HG03558 (cell line): ENCODE results near the gene CROCC.
"Not testable (repeated sequence)": the region's sequence is repeated elsewhere in the genome, so short reads cannot be mapped to it uniquely, and the experiment has no call there.

Source experiments
- ATAC-seq: cut with Tn5 transposase; IDR thresholded peaks from one replicate; pipeline ENCODE4 v1.9.1; 2021; ENCODE audit warnings: moderate number of reproducible peaks; ENCODE audit not compliant: unreplicated experiment; ENCODE audit errors: extremely low read depth

Gene CROCC

DNA sequence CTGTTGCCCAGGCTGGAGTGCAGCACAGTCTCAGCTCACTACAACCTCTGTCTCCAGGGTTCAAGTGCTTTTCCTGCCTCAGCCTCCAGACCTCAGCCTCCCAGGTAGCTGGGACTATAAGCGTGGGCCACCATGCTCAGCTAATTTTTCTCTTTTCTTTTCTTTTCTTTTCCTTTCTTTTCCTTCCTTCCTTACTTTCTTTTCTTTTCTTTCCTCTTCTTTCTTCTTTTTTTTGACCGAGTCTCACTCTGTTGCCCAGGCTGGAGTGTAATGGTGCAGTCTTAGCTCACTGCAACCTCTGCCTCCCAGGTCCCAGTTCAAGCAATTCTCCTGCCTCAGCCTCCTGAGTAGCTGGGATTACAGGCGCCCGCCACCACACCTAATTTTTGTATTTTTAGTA is 42.4 kb downstream of the CROCC start:
- not testable (repeated sequence) for ATAC-seq

DNA sequence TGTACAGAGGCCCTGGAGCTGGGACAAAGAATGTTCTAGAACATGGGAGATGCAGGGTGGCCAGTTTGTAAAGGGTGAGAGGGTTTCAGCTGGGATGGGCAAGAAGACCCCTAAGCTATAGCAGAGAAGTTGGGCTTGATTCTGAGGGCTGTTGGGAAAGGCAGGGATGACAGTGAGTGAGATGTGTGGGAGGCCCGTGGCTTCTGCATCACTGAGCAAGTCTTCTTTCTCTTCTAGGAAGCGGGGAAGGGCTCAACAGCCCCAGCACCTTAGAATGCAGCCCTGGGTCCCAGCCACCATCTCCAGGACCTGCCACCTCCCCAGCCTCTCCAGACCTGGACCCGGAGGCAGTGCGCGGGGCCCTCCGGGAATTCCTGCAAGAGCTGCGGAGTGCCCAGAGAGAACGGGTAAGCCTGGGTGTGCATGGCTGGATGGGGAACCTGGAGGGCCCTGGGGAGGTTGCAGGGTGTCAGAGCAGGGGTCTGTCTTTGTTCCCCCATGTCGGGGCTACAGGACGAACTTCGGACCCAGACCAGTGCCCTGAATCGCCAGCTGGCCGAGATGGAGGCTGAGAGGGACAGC is 43.8 kb downstream of the CROCC start:
- ATAC-seq: no peak

GRCh38 chr1:16966282-16966681 is 44.6 kb downstream of the CROCC start:
- ATAC-seq: no peak

DNA sequence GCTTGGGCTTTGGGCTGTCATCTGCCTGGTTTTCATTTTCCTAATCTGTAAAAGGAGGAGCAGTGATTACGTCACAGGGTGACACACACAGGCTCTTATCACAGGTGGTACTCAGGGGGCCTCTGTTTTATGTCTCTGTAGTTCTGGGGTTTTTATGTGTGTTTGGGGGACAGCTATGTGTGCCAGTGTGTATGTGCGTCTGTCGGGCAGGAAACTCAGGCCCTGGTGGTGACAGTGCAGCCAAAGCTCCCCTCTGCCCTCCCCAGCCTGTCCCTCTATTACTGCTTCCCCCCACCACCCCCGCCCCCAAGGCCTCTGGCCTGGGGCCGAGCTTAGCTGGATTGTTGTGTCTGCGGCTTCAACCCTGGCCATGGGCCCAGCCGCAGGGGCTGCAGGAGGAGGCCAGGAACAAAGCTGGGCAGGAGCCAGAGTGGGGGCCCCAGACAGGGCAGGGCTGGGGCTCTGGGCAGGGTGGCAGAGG is 45.4 kb downstream of the CROCC start:
- no peak for ATAC-seq

- ATAC-seq: no peak
These were observed 46.2 kb downstream of the CROCC start for GRCh38 chr1:16967962-16968361.

GRCh38 chr1:16968372-16968771 is 46.6 kb downstream of the CROCC start:
- ATAC-seq: no peak

DNA sequence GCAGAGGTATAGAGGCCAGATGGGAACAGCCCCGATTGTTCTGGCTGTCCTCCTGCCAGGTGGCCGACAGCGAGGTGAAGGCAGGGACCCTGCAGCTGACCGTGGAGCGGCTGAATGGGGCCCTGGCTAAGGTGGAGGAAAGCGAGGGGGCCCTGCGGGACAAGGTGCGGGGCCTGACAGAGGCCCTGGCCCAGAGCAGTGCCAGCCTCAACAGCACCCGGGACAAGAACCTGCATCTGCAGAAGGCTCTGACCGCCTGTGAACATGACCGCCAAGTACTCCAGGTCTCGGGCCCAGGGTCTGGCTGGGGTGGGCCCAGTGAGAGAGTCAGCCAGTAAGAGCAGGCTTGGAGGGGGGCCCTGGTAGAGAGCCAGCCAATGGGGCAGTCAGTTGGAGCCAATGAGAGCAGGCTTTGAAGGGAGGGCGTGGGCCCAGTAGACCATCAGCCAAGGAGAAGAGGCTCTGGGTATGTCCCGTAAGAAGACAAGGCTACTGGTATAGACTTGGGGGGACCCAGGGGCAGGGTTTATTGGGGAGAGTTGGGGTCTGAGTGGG is 47.4 kb downstream of the CROCC start:
- ATAC-seq: no peak

DNA sequence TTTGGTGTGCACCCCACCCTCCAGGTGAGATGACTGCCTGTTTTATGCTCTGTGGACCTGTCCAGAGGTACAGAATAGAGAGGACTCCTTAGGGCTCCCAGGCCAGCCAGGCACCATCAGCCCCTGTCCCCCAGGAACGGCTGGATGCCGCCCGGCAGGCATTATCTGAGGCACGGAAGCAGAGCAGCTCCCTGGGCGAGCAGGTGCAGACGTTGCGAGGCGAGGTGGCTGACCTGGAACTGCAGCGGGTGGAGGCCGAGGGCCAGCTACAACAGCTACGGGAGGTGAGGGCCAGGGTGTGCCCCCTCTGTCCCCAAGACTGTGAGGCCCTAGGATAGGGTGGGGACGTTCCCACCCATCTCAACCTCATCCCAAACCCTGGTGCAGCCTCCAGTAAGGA is 47.9 kb downstream of the CROCC start:
- no peak for ATAC-seq

DNA sequence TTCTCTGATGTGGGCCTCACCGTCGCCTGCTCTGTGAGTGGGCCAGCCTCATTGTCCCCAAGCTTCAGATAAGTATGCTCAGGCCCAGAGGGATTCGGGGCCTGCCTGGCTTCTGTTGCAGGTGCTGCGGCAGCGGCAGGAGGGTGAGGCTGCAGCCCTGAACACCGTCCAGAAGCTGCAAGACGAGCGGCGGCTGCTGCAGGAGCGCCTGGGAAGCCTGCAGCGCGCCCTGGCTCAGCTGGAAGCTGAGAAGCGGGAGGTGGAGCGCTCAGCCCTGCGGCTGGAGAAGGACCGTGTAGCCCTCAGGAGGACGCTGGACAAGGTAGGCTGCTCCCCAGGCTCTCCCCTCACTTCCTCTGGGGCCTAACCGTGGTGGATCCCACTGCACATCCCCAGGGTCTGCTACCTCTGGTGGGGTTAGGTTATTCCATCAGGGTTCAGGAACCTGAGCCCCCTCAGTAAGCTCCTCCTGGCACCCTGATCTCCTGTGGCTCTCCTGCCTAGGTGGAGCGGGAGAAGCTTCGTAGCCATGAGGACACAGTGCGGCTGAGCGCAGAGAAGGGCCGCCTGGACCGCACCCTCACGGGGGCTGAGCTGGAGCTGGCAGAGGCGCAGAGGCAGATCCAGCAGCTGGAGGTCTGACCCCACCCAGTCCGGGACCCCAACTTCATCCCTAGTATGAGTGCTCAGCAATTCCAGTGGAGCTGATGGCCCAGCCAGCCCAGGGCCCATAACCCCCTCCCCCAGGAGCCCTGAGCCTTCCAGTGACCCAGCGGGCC is 48.6 kb downstream of the CROCC start:
- ATAC-seq: no peak

DNA sequence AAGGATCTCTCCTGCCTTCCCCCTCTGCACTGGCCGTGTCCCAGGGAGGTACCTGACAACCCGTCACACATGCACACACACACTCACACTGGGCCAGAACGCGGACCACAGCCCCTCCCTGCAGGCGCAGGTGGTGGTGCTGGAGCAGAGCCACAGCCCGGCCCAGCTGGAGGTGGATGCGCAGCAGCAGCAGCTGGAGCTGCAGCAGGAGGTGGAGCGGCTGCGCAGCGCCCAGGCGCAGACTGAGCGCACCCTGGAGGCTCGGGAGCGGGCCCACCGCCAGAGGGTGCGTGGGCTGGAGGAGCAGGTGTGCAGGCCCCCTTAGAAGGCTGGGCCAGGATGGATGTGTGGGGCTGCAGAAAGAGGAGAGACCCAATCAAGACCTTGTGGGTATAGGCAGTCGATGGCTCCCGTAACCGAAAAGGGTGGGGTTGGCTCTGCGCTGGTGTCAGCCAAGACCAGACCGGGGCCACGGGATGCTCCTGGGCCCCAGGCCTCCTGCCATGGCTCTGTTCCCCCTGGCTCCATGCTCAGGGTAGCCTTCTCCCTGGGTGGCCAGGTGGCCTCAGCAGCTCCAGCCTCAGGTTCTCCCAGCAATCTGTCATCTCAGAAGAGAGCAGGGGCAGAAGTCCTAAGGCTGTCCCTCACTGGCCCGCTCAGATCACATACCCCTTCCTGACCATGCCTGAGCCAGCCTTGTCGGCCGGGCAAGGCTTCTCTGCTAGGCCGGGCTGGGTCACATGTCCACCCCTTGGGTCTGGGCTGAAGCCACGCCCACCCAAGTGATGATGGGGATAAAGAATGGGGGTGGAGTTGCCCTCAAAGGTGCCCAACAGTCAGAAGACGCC is 49.8 kb downstream of the CROCC start:
- ATAC-seq: no peak

- no peak for ATAC-seq
These were observed 50.6 kb downstream of the CROCC start for GRCh38 chr1:16972189-16972895.

GRCh38 chr1:16973215-16973614 is 51.5 kb downstream of the CROCC start:
- no peak for ATAC-seq

GRCh38 chr1:16975211-16975610 is 53.5 kb downstream of the CROCC start:
- no peak for ATAC-seq

- ATAC-seq: no peak
These were observed 54.1 kb downstream of the CROCC start for GRCh38 chr1:16975838-16976237.

DNA sequence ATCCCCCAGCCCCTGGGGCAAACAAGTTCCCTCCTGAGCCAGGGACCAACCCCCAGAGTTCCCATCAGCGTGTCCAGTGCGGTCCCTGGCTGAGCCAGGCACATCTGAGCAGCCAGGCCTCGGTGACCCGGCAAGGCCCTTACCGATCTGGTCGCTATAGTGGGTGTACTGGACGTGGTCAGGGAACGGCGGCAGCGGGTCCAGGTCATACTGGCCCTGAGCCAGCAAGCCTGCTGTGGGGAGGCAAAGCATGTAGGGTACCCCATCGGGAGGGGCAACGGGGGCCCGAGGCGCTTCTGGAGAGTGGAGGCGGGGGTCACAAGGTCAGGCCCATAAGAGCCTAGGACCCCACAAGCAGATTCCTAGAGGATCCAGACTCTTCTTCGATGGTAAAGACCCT is 55.2 kb downstream of the CROCC start:
- no peak for ATAC-seq

GRCh38 chr1:16977377-16977776 is 55.6 kb downstream of the CROCC start:
- ATAC-seq: no peak

DNA sequence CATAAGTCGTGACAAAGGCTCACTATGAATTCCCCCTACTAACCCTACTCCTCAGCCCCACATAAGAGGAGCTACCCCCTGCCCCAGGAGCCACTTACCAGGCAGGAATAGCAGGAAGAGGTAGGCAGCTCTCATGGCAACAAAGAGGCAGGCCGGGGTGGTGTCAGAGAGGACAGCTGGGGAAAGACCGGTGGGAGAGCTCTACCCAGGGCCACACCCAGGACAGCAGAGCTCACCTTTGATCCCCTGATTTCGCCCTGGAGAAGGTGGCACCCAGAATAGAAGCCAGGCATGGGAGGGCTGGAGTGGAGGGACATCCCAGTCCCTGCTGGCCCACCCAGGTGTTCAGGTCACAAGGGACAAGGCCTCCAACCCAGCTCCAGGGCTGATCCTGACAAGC is 56.4 kb downstream of the CROCC start:
- ATAC-seq: no peak

- no peak for ATAC-seq
These were observed 57.1 kb downstream of the CROCC start for GRCh38 chr1:16978567-16979474.
